Activated CD4-positive, CD25-positive, alpha-beta regulatory T cell treated with anti-CD3 and anti-CD28 coated beads, Interleukin-2, amount 50 U/mL, for 72 hours (primary cell): ENCODE data around the gene ACOT7.

Experiments
- DNase-seq: peaks from one replicate; pipeline ENCODE4 v3.0.0; 2021

ACOT7 gene

GRCh38 chr1:6307099-6307498, 86.5 kb downstream of the ACOT7 start:
- DNase-seq = no peak

- DNase-seq = no peak
Measured at GRCh38 chr1:6303397-6304012, 90.1 kb downstream of the ACOT7 start.

- DNase-seq = no peak
Measured at GRCh38 chr1:6302568-6302967, 91.0 kb downstream of the ACOT7 start.

- no peak for DNase-seq
Measured at GRCh38 chr1:6301526-6301925, 92.0 kb downstream of the ACOT7 start.

- DNase-seq = no peak
Measured at GRCh38 chr1:6300342-6301048, 93.1 kb downstream of the ACOT7 start.

- DNase-seq = no peak
Measured at GRCh38 chr1:6299557-6300165, 93.9 kb downstream of the ACOT7 start.

GRCh38 chr1:6298940-6299465, 94.6 kb downstream of the ACOT7 start:
- no peak for DNase-seq

GRCh38 chr1:6298530-6298929, 95.0 kb downstream of the ACOT7 start:
- DNase-seq = no peak

GRCh38 chr1:6295910-6296309, 97.7 kb downstream of the ACOT7 start:
- DNase-seq = no peak

- DNase-seq = no peak
Measured at GRCh38 chr1:6294890-6295556, 98.5 kb downstream of the ACOT7 start.

- DNase-seq = no peak
Measured at GRCh38 chr1:6294080-6294889, 99.3 kb downstream of the ACOT7 start.

- DNase-seq = no peak
Measured at GRCh38 chr1:6292102-6292501, 101.5 kb downstream of the ACOT7 start.

- no peak for DNase-seq
Measured at GRCh38 chr1:6288665-6289064, 104.9 kb downstream of the ACOT7 start.

GRCh38 chr1:6288026-6288425, 105.5 kb downstream of the ACOT7 start:
- DNase-seq = no peak

GRCh38 chr1:6287431-6287886, 106.1 kb downstream of the ACOT7 start:
- DNase-seq = no peak

GRCh38 chr1:6287029-6287428, 106.5 kb downstream of the ACOT7 start:
- DNase-seq = no peak

- DNase-seq = no peak
Measured at GRCh38 chr1:6286266-6286665, 107.3 kb downstream of the ACOT7 start.

- no peak for DNase-seq
Measured at GRCh38 chr1:6285336-6285735, 108.2 kb downstream of the ACOT7 start.

GRCh38 chr1:6282577-6283270, 110.8 kb downstream of the ACOT7 start:
- DNase-seq = no peak

- no peak for DNase-seq
Measured at GRCh38 chr1:6281511-6282402, 111.8 kb downstream of the ACOT7 start.
